Measurements from ENCODE around the gene STK40. TPM values are rescaled to one million over a fixed set of nuclear protein-coding genes. Genes with fewer than 3 reads are reported as not detected.
A peak's percentile ranks its signal among the peaks of the same experiment; 100 is the strongest.

STK40 gene
- total and polyA plus RNA-seq, 2 donors, result 11.8 to 73.5 TPM

GRCh38 chr1:36341626-36342320, 44.0 kb downstream of the STK40 start:
- 89% methylated on average over 34 of the region's 34 CpGs for WGBS
- peaks cover 2% of the 10 kb centered on the region for H3K36me3 ChIP-seq (ENCODE audit: insufficient read depth)
- H3K4me1 ChIP-seq (ENCODE audit: insufficient read depth), result no peaks in the 10 kb centered on the region
- DNase-seq (ENCODE audit: extremely low spot score), result no peak
- no peak overlapping the region for H3K4me3 ChIP-seq (ENCODE audit: low read depth, low read length)
- no peak overlapping the region for H3K27ac ChIP-seq (ENCODE audit: low read depth)

GRCh38 chr1:36339615-36340014, 46.1 kb downstream of the STK40 start:
- no peaks in the 10 kb centered on the region for H3K36me3 ChIP-seq (ENCODE audit: insufficient read depth)

GRCh38 chr1:36339215-36339614, 46.5 kb downstream of the STK40 start:
- WGBS, result 82% methylated on average over 7 of the region's 7 CpGs
- no peaks in the 10 kb centered on the region for H3K36me3 ChIP-seq (ENCODE audit: insufficient read depth)

More at GRCh38 chr1:36339615-36340014, 46.1 kb downstream of the STK40 start:
- H3K27ac ChIP-seq (ENCODE audit: low read depth), result no peak overlapping the region
- no peak overlapping the region for H3K4me3 ChIP-seq (ENCODE audit: low read depth, low read length)
- DNase-seq (ENCODE audit: extremely low spot score), result no peak
- WGBS, result 75% methylated on average over 9 of the region's 9 CpGs
- no peaks in the 10 kb centered on the region for H3K4me1 ChIP-seq (ENCODE audit: insufficient read depth)

GRCh38 chr1:36337830-36338229, 47.9 kb downstream of the STK40 start:
- Histone ChIP-seq H3K27ac (ENCODE audit: low read depth) (no peak overlapping the region), H3K4me1 (ENCODE audit: insufficient read depth) (no peaks in the 10 kb centered on the region), H3K36me3 (ENCODE audit: insufficient read depth) (no peaks in the 10 kb centered on the region), H3K4me3 (ENCODE audit: low read depth, low read length) (no peak overlapping the region)
- 91% methylated on average over 6 of the region's 6 CpGs for WGBS
- DNase-seq (ENCODE audit: extremely low spot score), result no peak

More at GRCh38 chr1:36339215-36339614, 46.5 kb downstream of the STK40 start:
- no peak overlapping the region for H3K4me3 ChIP-seq (ENCODE audit: low read depth, low read length)
- H3K27ac ChIP-seq (ENCODE audit: low read depth), result no peak overlapping the region
- no peak for DNase-seq (ENCODE audit: extremely low spot score)
- H3K4me1 ChIP-seq (ENCODE audit: insufficient read depth), result no peaks in the 10 kb centered on the region

- H3K27ac ChIP-seq (ENCODE audit: low read depth), result no peak overlapping the region
- no peak for DNase-seq (ENCODE audit: extremely low spot score)
- 73% methylated on average over 15 of the region's 15 CpGs for WGBS
- no peaks in the 10 kb centered on the region for H3K4me1 ChIP-seq (ENCODE audit: insufficient read depth)
- H3K36me3 ChIP-seq (ENCODE audit: insufficient read depth), result no peaks in the 10 kb centered on the region
- no peak overlapping the region for H3K4me3 ChIP-seq (ENCODE audit: low read depth, low read length)
Observed at GRCh38 chr1:36330940-36331339, 54.8 kb downstream of the STK40 start.

GRCh38 chr1:36329817-36330216, 55.9 kb downstream of the STK40 start:
- H3K4me3 ChIP-seq (ENCODE audit: low read depth, low read length), result no peak overlapping the region
- no peak for DNase-seq (ENCODE audit: extremely low spot score)

GRCh38 chr1:36328713-36329112, 57.0 kb downstream of the STK40 start:
- no peak overlapping the region for H3K27ac ChIP-seq (ENCODE audit: low read depth)
- no peak for DNase-seq (ENCODE audit: extremely low spot score)
- 67% methylated on average over 6 of the region's 6 CpGs for WGBS

More at GRCh38 chr1:36329817-36330216, 55.9 kb downstream of the STK40 start:
- H3K27ac ChIP-seq (ENCODE audit: low read depth), result no peak overlapping the region
- H3K4me1 ChIP-seq (ENCODE audit: insufficient read depth), result no peaks in the 10 kb centered on the region
- 88% methylated on average over 9 of the region's 9 CpGs for WGBS
- no peaks in the 10 kb centered on the region for H3K36me3 ChIP-seq (ENCODE audit: insufficient read depth)

GRCh38 chr1:36328088-36328480, 57.6 kb downstream of the STK40 start:
- no peak overlapping the region for H3K4me3 ChIP-seq (ENCODE audit: low read depth, low read length)
- DNase-seq (ENCODE audit: extremely low spot score), result no peak
- H3K36me3 ChIP-seq (ENCODE audit: insufficient read depth), result no peaks in the 10 kb centered on the region
- WGBS, result 89% methylated on average over 6 of the region's 6 CpGs
- H3K4me1 ChIP-seq (ENCODE audit: insufficient read depth), result no peaks in the 10 kb centered on the region
- no peak overlapping the region for H3K27ac ChIP-seq (ENCODE audit: low read depth)

More at GRCh38 chr1:36328713-36329112, 57.0 kb downstream of the STK40 start:
- H3K36me3 ChIP-seq (ENCODE audit: insufficient read depth), result no peaks in the 10 kb centered on the region
- H3K4me1 ChIP-seq (ENCODE audit: insufficient read depth), result no peaks in the 10 kb centered on the region
- no peak overlapping the region for H3K4me3 ChIP-seq (ENCODE audit: low read depth, low read length)

GRCh38 chr1:36327421-36328087, 58.2 kb downstream of the STK40 start:
- 87% methylated on average over 9 of the region's 9 CpGs for WGBS
- no peaks in the 10 kb centered on the region for H3K4me1 ChIP-seq (ENCODE audit: insufficient read depth)
- H3K27ac ChIP-seq (ENCODE audit: low read depth), result no peak overlapping the region
- no peak overlapping the region for H3K4me3 ChIP-seq (ENCODE audit: low read depth, low read length)
- DNase-seq (ENCODE audit: extremely low spot score), result no peak
- no peaks in the 10 kb centered on the region for H3K36me3 ChIP-seq (ENCODE audit: insufficient read depth)

GRCh38 chr1:36326499-36326898, 59.2 kb downstream of the STK40 start:
- Histone ChIP-seq H3K4me3 (ENCODE audit: low read depth, low read length) (no peak overlapping the region), H3K4me1 (ENCODE audit: insufficient read depth) (no peaks in the 10 kb centered on the region), H3K27ac (ENCODE audit: low read depth) (no peak overlapping the region), H3K36me3 (ENCODE audit: insufficient read depth) (no peaks in the 10 kb centered on the region)
- WGBS, result 59% methylated on average over 6 of the region's 6 CpGs
- DNase-seq (ENCODE audit: extremely low spot score), result no peak

GRCh38 chr1:36324353-36324703, 61.4 kb downstream of the STK40 start:
- H3K27ac ChIP-seq (ENCODE audit: low read depth), result peak overlapping the region; percentile 30
- H3K4me1 ChIP-seq (ENCODE audit: insufficient read depth), result no peaks in the 10 kb centered on the region
- no peaks in the 10 kb centered on the region for H3K36me3 ChIP-seq (ENCODE audit: insufficient read depth)
- DNase-seq (ENCODE audit: extremely low spot score), result no peak
- 19% methylated on average over 9 of the region's 9 CpGs for WGBS
- H3K4me3 ChIP-seq (ENCODE audit: low read depth, low read length), result no peak overlapping the region

GRCh38 chr1:36323636-36324352, 61.9 kb downstream of the STK40 start, which contains the start of gene EVA1B:
Gene EVA1B (minus strand): TSS chr1:36323645. CDS start chr1:36323037, 608 bp downstream.
- peak; percentile 45 for DNase-seq (ENCODE audit: extremely low spot score)
- 4% methylated on average over 32 of the region's 36 CpGs for WGBS
- Histone ChIP-seq H3K4me1 (ENCODE audit: insufficient read depth) (no peaks in the 10 kb centered on the region), H3K4me3 (ENCODE audit: low read depth, low read length) (peak within 1 kb of the TSS; percentile 76), H3K36me3 (ENCODE audit: insufficient read depth) (no peaks in the 10 kb centered on the region), H3K27ac (ENCODE audit: low read depth) (peak within 1 kb of the TSS; percentile 68)

GRCh38 chr1:36322786-36323635, 62.7 kb downstream of the STK40 start:
- no peaks in the 10 kb centered on the region for H3K4me1 ChIP-seq (ENCODE audit: insufficient read depth)
- no peak for DNase-seq (ENCODE audit: extremely low spot score)
- peak overlapping the region; percentile 68 for H3K27ac ChIP-seq (ENCODE audit: low read depth)
- 2% methylated on average over 81 of the region's 83 CpGs for WGBS
- H3K36me3 ChIP-seq (ENCODE audit: insufficient read depth), result no peaks in the 10 kb centered on the region
- H3K4me3 ChIP-seq (ENCODE audit: low read depth, low read length), result peak overlapping the region; percentile 76

Data from urinary bladder (tissue), 4 donors.